HG02973 (cell line): Measurements from ENCODE around the gene TMEM260.
"Not testable (repeated sequence)": the region's sequence is repeated elsewhere in the genome, so short reads cannot be mapped to it uniquely, and the experiment has no call there.

Experiments used
- ATAC-seq: cut with Tn5 transposase; IDR thresholded peaks from one replicate; pipeline ENCODE4 v1.9.1; 2021; ENCODE audit warnings: moderate library complexity; ENCODE audit not compliant: unreplicated experiment

TMEM260 gene

DNA sequence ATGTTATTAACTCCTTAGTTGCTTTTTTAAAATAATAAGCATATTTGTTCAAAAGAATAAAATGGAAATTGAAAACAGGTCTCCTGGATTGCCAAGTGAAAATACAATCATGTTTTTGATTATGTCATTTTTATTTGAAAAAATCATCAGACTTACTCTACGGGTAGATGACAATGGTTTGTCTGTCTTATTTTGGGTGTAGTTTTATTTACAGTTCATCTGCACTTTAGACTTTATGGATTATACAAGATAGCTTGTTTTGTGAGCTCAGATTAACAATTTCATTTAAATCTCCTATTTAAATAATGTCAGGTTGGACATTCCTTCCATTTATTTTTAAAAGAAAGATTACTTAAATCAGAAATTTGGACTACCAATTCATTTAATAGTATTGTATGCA, 14.8 kb downstream of the TMEM260 start:
- ATAC-seq: no peak

GRCh38 chr14:56598519-56598918, 18.9 kb downstream of the TMEM260 start:
- no peak for ATAC-seq

DNA sequence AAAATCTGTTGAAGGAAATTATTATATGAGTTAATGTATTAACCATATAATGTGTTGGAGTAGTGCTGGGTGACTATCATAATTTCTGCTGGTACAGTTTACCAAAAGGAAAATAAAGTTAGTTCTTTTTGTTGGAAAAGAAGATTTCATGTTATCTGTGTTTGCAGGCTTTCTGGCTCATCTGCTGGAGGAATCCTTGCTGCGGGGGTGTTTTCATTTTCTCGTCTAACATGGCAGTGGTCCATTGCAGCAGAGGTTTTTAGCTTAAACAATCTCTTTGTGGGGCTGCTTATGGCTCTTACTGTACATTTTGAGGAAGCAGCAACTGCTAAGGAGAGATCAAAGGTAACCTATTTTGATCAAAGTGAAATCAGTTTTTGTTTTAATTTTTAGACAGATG, 24.1 kb downstream of the TMEM260 start:
- no peak for ATAC-seq

DNA sequence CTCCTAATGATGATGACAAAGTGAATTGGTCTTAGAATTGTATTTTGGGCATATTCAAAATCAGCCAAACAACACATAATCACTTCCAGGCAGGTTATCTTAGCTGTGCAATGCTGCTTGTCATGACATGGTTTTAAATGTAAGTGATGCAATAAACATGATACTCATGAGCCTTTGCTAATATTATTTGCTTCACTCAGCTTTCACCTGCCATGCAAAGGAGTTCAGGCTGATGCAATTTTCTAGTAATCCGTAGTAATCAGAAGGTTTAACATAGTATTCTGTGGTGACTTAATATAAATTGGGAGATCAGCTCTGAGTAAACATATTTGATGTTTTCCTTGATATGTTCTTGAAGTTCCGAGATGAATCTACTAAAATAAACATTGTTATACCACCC, 29.1 kb downstream of the TMEM260 start:
- no peak for ATAC-seq

DNA sequence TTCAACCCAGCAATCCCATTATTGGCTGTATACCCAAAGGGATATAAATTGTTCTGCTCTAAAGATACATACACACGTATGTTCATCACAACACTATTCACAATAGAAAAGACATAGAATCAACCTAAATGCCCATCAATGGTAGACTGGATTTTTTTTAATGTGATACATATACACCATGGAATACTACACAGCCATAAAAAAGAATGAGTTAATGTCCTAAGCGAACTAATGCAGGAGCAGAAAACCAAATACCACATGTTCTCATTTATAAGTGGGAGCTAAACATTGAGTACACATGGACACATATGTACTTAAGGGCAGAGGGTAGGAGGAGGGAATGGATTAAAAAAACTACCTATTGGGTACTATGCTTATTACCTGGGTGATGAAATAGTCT, 32.1 kb downstream of the TMEM260 start:
- ATAC-seq: not testable (repeated sequence)

GRCh38 chr14:56617084-56617483, 37.5 kb downstream of the TMEM260 start:
- ATAC-seq: no peak

DNA sequence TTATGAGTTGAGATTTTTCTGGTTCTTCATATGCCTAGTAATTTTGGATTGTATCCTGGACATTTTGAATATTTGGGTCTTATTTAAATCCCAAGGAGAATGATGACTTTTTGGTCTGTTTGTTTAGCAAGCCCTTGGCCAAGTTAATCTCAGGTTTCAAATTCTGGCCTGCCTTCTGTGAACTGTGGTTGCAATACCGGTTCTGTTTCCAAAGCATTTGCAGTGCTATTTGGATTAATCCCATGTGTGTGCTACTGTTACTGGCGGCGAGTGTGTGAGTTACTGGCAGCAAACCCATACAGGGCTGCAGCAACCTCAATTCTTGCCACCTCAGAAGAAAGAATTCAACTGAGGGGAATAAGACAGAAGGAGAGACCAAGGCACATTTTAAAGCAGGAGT, 51.1 kb downstream of the TMEM260 start:
- no peak for ATAC-seq

DNA sequence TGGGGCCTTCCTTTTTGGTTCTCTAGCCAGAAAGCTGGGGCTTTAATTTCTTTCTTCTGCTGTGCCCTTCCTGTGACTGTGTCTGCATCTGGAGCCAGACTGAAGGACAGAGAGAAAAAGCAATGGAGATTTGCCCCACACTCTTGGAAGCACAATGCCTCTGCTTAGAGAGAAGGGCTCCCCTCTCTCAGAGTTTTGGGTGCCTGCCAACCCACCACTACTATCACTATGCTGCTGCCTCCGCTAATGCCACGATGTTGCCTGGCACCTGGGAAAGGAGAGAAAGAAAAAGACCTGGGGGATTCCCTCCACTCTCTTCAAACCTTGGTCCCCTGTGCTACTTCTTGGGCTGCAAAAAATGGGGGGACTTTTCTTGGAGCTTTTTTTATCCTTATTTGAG, 52.6 kb downstream of the TMEM260 start:
- ATAC-seq: no peak

GRCh38 chr14:56633544-56633943, 53.9 kb downstream of the TMEM260 start:
- ATAC-seq: no peak

- ATAC-seq: no peak
Observed at GRCh38 chr14:56635041-56635440, 55.4 kb downstream of the TMEM260 start.

GRCh38 chr14:56647493-56647892, 67.9 kb downstream of the TMEM260 start:
- no peak for ATAC-seq

- no peak for ATAC-seq
Observed at GRCh38 chr14:56648508-56649301, 69.1 kb downstream of the TMEM260 start.

DNA sequence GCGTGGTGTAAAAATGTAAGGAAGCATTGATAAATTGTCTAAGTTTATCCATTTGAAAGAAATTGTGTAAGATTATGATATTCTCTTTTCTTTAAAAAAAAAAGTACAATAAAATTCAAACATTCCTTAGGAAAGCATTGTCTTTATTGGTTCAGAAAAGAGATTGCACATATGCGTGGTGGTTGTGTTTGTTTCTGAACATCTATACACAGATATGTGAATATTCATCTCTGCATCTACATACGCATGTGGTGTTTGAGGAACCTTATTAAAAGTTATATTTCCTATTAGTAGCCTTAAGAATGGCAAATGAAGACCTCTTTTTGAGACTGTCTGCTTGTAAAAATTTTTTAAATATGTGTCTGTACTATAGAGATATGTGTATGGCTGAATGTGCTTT, 69.8 kb downstream of the TMEM260 start:
- no peak for ATAC-seq

- no peak for ATAC-seq
Observed at GRCh38 chr14:56650048-56650447, 70.5 kb downstream of the TMEM260 start.

DNA sequence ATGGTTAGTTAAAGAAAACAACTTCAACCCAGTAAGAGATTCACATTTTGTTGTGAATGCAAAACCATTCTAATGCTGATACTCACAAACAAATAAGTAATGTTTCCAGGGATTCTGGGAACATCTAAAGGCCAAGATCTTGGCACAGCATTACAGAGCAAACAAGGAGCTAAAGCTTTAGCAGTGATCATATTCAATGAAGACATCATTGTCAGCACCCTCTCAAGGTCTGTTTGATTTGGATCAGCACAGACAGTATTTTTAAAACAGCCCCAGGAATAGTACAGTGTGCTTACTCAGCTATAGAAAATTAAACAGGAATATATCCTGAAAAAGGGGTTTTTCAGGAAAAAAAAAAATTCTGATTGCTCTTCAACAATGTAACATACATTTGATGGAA, 71.4 kb downstream of the TMEM260 start:
- ATAC-seq: no peak

GRCh38 chr14:56657604-56658003, 78.0 kb downstream of the TMEM260 start:
- ATAC-seq: no peak

GRCh38 chr14:56659378-56659777, 79.8 kb downstream of the TMEM260 start:
- ATAC-seq: no peak

DNA sequence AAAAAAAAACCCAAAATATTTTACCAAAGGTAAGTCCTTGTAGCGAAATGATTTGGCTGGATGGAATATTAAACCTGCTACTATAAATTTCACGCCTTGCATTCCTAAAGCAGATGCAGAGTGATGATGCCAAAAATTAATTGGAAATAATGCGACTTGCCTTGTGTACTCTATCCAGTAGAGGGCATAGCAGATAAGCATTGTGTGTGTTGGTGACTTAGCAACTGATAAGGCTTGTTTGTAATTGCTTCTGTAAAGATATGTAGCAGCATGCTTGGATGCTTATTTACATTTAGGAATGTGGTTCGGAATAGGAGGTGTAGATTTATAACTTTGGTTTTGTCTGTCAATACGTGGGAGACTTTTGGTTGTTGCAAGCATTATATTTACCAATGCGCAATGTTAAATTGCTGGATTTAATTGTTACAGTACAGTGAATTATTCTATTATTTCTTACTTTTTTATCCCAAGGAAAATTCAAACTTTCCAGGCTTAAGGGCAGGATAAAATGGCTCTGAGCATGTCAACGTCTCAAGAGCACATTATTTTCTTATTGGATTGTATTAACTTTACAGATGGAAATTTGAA, 80.5 kb downstream of the TMEM260 start:
- ATAC-seq: peak; percentile 53

DNA sequence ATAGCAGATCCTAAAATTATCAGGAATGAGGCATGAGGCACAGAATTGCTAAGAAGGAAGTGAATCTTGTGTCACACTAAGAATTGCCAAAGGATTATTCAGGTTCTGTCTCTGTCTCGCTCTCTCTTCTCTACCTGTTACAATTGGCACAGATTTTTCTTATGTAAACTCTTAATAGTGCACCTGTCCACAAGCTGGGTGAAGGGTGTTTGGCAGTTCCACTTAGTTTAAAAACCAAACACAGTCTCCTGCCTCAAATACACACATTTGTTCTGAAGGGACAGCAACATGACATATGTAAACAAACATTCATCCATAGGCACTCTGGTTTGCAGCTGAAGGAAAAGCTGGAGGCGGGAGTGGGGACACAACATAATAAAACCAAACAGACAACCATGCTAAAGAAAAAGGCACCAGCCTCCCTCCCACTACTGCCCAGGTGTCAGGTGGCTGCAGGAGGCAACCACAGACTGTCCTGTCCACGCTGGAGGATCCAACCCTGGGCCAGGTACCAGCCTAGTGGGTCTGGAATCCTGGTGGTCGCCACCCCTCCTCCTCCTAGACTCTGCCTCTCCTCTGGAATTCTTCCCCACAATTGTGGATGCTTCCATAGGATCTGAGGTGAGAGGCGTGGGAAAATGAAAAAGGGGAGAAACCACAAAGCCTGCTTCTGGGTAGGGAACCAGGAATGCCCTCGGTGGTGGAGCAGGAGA, 81.2 kb downstream of the TMEM260 start:
- ATAC-seq: no peak

DNA sequence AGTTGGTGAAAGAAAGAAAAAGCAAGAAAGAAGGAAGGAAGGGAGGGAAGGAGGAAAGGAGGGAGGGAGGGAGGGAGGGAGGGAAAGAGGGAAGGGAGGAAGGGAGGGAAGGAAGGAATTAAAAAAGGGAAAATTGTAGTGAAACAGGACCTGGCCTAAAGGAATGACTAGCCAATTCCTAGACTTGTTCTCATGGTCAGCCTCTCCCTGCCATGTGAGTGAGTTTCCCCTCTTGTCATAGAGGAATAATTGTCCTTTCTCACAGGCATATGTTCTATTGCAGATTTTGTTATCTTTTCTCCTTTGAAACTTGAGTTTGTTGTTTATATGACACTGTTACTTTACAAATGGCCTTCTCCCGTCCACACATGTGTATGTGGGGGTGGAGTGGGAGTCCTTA, 81.9 kb downstream of the TMEM260 start:
- ATAC-seq: no peak

DNA sequence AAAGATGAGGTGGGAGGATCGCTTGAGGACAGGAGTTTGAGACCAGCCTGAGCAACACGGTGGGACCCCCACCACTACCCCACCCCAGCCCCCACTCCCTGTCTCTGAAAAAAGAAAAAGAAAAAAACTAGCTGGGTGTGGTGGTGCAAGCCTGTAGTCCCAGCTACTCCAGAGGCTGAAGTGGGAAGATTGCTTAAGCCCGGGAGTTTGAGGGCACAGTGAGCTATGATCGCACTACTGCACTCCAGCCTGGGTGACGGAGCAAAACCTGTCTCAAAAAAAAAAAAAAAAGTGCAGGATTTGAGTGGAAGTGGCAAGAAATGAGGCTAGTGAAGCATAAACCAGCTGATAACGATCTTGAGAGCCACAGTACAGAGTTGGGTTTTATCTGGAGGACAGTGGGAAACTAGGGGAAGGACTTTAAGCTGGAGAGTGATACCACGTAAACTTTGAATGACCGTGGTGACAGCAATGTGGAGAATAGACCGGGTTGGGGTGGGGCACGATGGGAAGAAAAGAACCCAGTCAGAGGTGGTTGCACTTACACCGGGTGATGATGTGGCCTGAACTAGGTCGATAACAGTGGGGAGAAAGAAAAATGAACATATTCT, 85.3 kb downstream of the TMEM260 start:
- no peak for ATAC-seq

DNA sequence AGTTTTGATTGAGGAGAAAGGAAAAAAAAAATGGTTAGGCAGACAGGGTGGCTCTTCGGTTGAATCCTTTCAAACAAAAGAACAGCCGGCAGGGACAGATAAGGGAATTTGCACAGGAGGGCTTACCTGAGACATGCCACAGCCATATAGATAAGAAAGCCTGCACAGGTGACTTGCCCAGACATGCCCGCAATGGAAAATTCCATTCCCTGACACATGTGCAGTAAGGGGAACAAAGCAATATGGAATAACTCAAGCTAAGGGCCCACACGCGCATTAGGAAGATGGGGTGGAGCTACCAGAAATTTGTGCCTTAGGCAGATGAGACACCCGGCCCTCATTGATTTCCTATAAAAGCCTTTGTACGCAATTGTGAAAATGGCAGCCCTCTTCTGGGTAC, 86.7 kb downstream of the TMEM260 start:
- no peak for ATAC-seq
